ENCODE measurements around the gene SMG6.
"Not testable (repeated sequence)": the region's sequence is repeated elsewhere in the genome, so short reads cannot be mapped to it uniquely, and the experiment has no call there.

Gene SMG6

GRCh38 chr17:2259769-2260536 lies 43.6 kb downstream of the SMG6 start:
- no peak for DNase-seq

GRCh38 chr17:2258830-2259229 lies 44.8 kb downstream of the SMG6 start:
- DNase-seq = not testable (repeated sequence)

- no peak for DNase-seq
Observed at GRCh38 chr17:2253768-2254406, 49.7 kb downstream of the SMG6 start.

- DNase-seq = no peak
Observed at GRCh38 chr17:2253362-2253761, 50.2 kb downstream of the SMG6 start.

- no peak for DNase-seq
Observed at GRCh38 chr17:2251098-2251497, 52.5 kb downstream of the SMG6 start.

- DNase-seq = no peak
Observed at GRCh38 chr17:2250140-2251095, 53.2 kb downstream of the SMG6 start.

- DNase-seq = no peak
Observed at GRCh38 chr17:2247005-2247404, 56.6 kb downstream of the SMG6 start.

- peak; percentile 50 for DNase-seq
Observed at GRCh38 chr17:2244545-2245525, 58.8 kb downstream of the SMG6 start.

- DNase-seq = no peak
Observed at GRCh38 chr17:2243953-2244352, 59.6 kb downstream of the SMG6 start.

- DNase-seq = no peak
Observed at GRCh38 chr17:2241823-2242222, 61.8 kb downstream of the SMG6 start.

- no peak for DNase-seq
Observed at GRCh38 chr17:2240541-2240940, 63.0 kb downstream of the SMG6 start.

GRCh38 chr17:2239882-2240430 lies 63.6 kb downstream of the SMG6 start:
- no peak for DNase-seq

- no peak for DNase-seq
Observed at GRCh38 chr17:2239170-2239551, 64.4 kb downstream of the SMG6 start.

GRCh38 chr17:2238432-2239169 lies 65.0 kb downstream of the SMG6 start:
- no peak for DNase-seq

GRCh38 chr17:2237950-2238349 lies 65.6 kb downstream of the SMG6 start:
- no peak for DNase-seq

- no peak for DNase-seq
Observed at GRCh38 chr17:2237521-2237921, 66.1 kb downstream of the SMG6 start.

- no peak for DNase-seq
Observed at GRCh38 chr17:2235792-2236366, 67.7 kb downstream of the SMG6 start.

GRCh38 chr17:2235265-2235664 lies 68.3 kb downstream of the SMG6 start:
- DNase-seq = no peak

GRCh38 chr17:2233441-2233947 lies 70.1 kb downstream of the SMG6 start:
- no peak for DNase-seq

- no peak for DNase-seq
Observed at GRCh38 chr17:2232244-2232638, 71.3 kb downstream of the SMG6 start.

GRCh38 chr17:2230877-2231276 lies 72.7 kb downstream of the SMG6 start:
- DNase-seq = no peak

All from NCI-H1092 (cell line).